ENCODE data around the gene SLC35E4.
"Not testable (repeated sequence)": the region's sequence is repeated elsewhere in the genome, so short reads cannot be mapped to it uniquely, and the experiment has no call there.

SLC35E4 gene

GRCh38 chr22:30635273-30636225, at the start of gene SLC35E4:
Gene SLC35E4 (plus strand): TSS chr22:30635781. CDS start chr22:30636451, 670 bp downstream.
- DNase-seq: peak; percentile 91

- no peak for DNase-seq
These were observed 49.2 kb upstream of the SLC35E4 start for GRCh38 chr22:30586414-30586813.

GRCh38 chr22:30591191-30591587, 44.4 kb upstream of the SLC35E4 start:
- DNase-seq: no peak

GRCh38 chr22:30591588-30592359, 43.8 kb upstream of the SLC35E4 start, which contains the start of gene PES1:
Gene PES1 (minus strand): TSS chr22:30591910. CDS start chr22:30591833, 77 bp downstream.
- peak; percentile 83 for DNase-seq

GRCh38 chr22:30592360-30592713, 43.2 kb upstream of the SLC35E4 start:
- DNase-seq: not testable (repeated sequence)

GRCh38 chr22:30596199-30596598, 39.4 kb upstream of the SLC35E4 start:
- no peak for DNase-seq

- DNase-seq: no peak
These were observed 38.7 kb upstream of the SLC35E4 start for GRCh38 chr22:30596886-30597285.

- DNase-seq: no peak
These were observed 36.6 kb upstream of the SLC35E4 start for GRCh38 chr22:30598986-30599385.

- no peak for DNase-seq
These were observed 34.7 kb upstream of the SLC35E4 start for GRCh38 chr22:30600921-30601320.

GRCh38 chr22:30601464-30601863, 34.1 kb upstream of the SLC35E4 start:
- DNase-seq: no peak

GRCh38 chr22:30602049-30602448, 33.5 kb upstream of the SLC35E4 start:
- no peak for DNase-seq

GRCh38 chr22:30603801-30604200, 31.8 kb upstream of the SLC35E4 start:
- DNase-seq: no peak

GRCh38 chr22:30604723-30605122, 30.9 kb upstream of the SLC35E4 start:
- no peak for DNase-seq

GRCh38 chr22:30605449-30606110, 30.0 kb upstream of the SLC35E4 start:
- no peak for DNase-seq

GRCh38 chr22:30606455-30607299, 28.9 kb upstream of the SLC35E4 start, which contains the start of gene TCN2:
Gene TCN2 (plus strand): TSS chr22:30607174. CDS start chr22:30607332, 158 bp downstream.
- no peak for DNase-seq

- DNase-seq: no peak
These were observed 28.2 kb upstream of the SLC35E4 start for GRCh38 chr22:30607300-30607930.

GRCh38 chr22:30607939-30608338, 27.6 kb upstream of the SLC35E4 start:
- DNase-seq: no peak

GRCh38 chr22:30609260-30610185, 26.1 kb upstream of the SLC35E4 start:
- no peak for DNase-seq

GRCh38 chr22:30610299-30610698, 25.3 kb upstream of the SLC35E4 start:
- DNase-seq: no peak

GRCh38 chr22:30611197-30611596, 24.4 kb upstream of the SLC35E4 start:
- no peak for DNase-seq

All from NK-92 treated with Interleukin-12 subunit alpha and Interleukin-12 subunit beta, amount 100 ng/mL, for 24 hours (cell line).